Prostate gland (tissue), 2 donors: ENCODE measurements around the gene RCAN3. TPM values are rescaled to one million over a fixed set of nuclear protein-coding genes. Genes with fewer than 3 reads are reported as not detected.
"Not testable (repeated sequence)": the region's sequence is repeated elsewhere in the genome, so short reads cannot be mapped to it uniquely, and the experiment has no call there.

Experiments used
- DNase-seq: peaks from one replicate; pipeline ENCODE4 v3.0.0-alpha.2; 2019; ENCODE audit warnings: low spot score
- H3K27ac ChIP-seq, 2 donors: fragments of 200-600 bp; sonication (generic); 2 replicates each; pipeline ENCODE4 v1.5.1; 2017 to 2019
- H3K27me3 ChIP-seq: fragments of 200-600 bp; sonication (generic); replicated peaks from 2 replicates; pipeline ENCODE4 v1.5.1; 2019; ENCODE audit not compliant: insufficient read depth
- H3K36me3 ChIP-seq, 2 donors: fragments of 200-600 bp; sonication (generic); 1 replicate in 1 of 2; 2 replicates in 1 of 2; pipeline versions ENCODE4 v1.5.1 to v1.8.1; 2017 to 2019
- H3K4me1 ChIP-seq: fragments of 200-600 bp; sonication (generic); replicated peaks from 2 replicates; pipeline ENCODE4 v1.5.1; 2019
- H3K4me3 ChIP-seq, 2 donors: fragments of 200-600 bp; sonication (generic); 2 replicates each; pipeline ENCODE4 v1.5.1; 2017 to 2019
- H3K9me3 ChIP-seq: fragments of 200-600 bp; sonication (generic); 2 replicates; pipeline ENCODE4 v1.5.1; 2017
- CTCF ChIP-seq, 4 experiments: fragments of 200-600 bp in 2 of 4; fragments of 450-650 bp in 2 of 4; sonication (generic) in 2 of 4; IDR thresholded peaks; 1 replicate in 3 of 4; 2 replicates in 1 of 4; pipeline ENCODE4 v1.5.1; 2016 to 2019; ENCODE audit warnings: antibody characterized with exemption in 4 of 4, mild to moderate bottlenecking in 2 of 4, moderate library complexity in 2 of 4
- POLR2A ChIP-seq: fragments of 450-650 bp; IDR thresholded peaks from one replicate; pipeline ENCODE4 v1.6.1; 2016; ENCODE audit warnings: antibody characterized with exemption, mild to moderate bottlenecking
- POLR2AphosphoS5 ChIP-seq: sonication (generic); formaldehyde crosslinking; IDR thresholded peaks from one replicate; pipeline ENCODE4 v1.6.1; 2017; ENCODE audit warnings: antibody characterized with exemption
- WGBS: methylation state at CpG from one replicate; pipeline ENCODE4 v1.1.5; 2018; 5-methylcytosine and 5-hydroxymethylcytosine counted together
- intact Hi-C: fragments of 100-400 bp; cut with DNase I; formaldehyde crosslinking; loops from one replicate; pipeline ENCODE4 v1.14.2; 2022
- total RNA-seq, 2 donors: library from RNA; depleted of rRNA; stranded (reverse); fragments of >200 nt; gene quantifications; one replicate each; pipeline ENCODE4 v1.1.0, GENCODE V29; 2016

Gene RCAN3
- total RNA-seq, 2 donors from 2014 or later, result 50.8 to 238 TPM

- TF ChIP-seq POLR2AphosphoS5 (no peak), CTCF (IDR thresholded peaks at IDR 0.05) (no peak), POLR2A (no peak)
- no peaks in the 10 kb centered on the region for H3K36me3 ChIP-seq
- DNase-seq, result no peak
- intact Hi-C loops, result no loop called here
- 80% methylated on average over 2 of the region's 2 CpGs for WGBS
- no peaks in the 10 kb centered on the region for H3K9me3 ChIP-seq
- H3K4me1 ChIP-seq, result no peaks in the 10 kb centered on the region
- H3K27me3 ChIP-seq, result no peaks in the 10 kb centered on the region
- H3K27ac ChIP-seq, result no peak overlapping the region
- H3K4me3 ChIP-seq, result no peak overlapping the region
These were observed 26.1 kb downstream of the RCAN3 start for GRCh38 chr1:24528744-24529143.

- intact Hi-C loops, H3K4me3 ChIP-seq, H3K9me3 ChIP-seq, H3K4me1 ChIP-seq, H3K27me3 ChIP-seq, H3K36me3 ChIP-seq, H3K27ac ChIP-seq, DNase-seq: not testable (repeated sequence)
- 94% methylated on average over 7 of the region's 7 CpGs for WGBS
These were observed 26.7 kb downstream of the RCAN3 start for GRCh38 chr1:24529292-24529691.

GRCh38 chr1:24535021-24535424 lies 32.4 kb downstream of the RCAN3 start:
- no peak overlapping the region for H3K27ac ChIP-seq
- intact Hi-C loops, result no loop called here
- TF ChIP-seq POLR2A (no peak), POLR2AphosphoS5 (no peak), CTCF (IDR thresholded peaks at IDR 0.05) (no peak)
- no peaks in the 10 kb centered on the region for H3K27me3 ChIP-seq
- no peaks in the 10 kb centered on the region for H3K4me1 ChIP-seq
- 87% methylated on average over 21 of the region's 21 CpGs for WGBS
- DNase-seq, result no peak
- no peaks in the 10 kb centered on the region for H3K36me3 ChIP-seq
- H3K9me3 ChIP-seq, result no peaks in the 10 kb centered on the region
- H3K4me3 ChIP-seq, result no peak overlapping the region

- WGBS, result 91% methylated on average over 8 of the region's 8 CpGs
- H3K27ac ChIP-seq, result peak overlapping the region in 1 of 2 donors; percentile 2
These were observed 33.1 kb downstream of the RCAN3 start for GRCh38 chr1:24535778-24536177.

GRCh38 chr1:24536391-24536840 lies 33.8 kb downstream of the RCAN3 start:
- Histone ChIP-seq H3K9me3 (no peaks in the 10 kb centered on the region), H3K4me3 (no peak overlapping the region), H3K27me3 (no peaks in the 10 kb centered on the region), H3K36me3 (no peaks in the 10 kb centered on the region), H3K27ac (peak overlapping the region in 1 of 2 donors; percentile 2), H3K4me1 (peaks cover 4% of the 10 kb centered on the region)
- TF ChIP-seq POLR2A (no peak), POLR2AphosphoS5 (peak; percentile 8), CTCF (IDR thresholded peaks at IDR 0.05) (no peak)
- WGBS, result 39% methylated on average over 7 of the region's 7 CpGs
- intact Hi-C loops, result no loop called here
- DNase-seq, result no peak

More at GRCh38 chr1:24535778-24536177, 33.1 kb downstream of the RCAN3 start:
- no peaks in the 10 kb centered on the region for H3K36me3 ChIP-seq
- no peak for DNase-seq
- H3K9me3 ChIP-seq, result no peaks in the 10 kb centered on the region
- intact Hi-C loops, result no loop called here
- no peaks in the 10 kb centered on the region for H3K27me3 ChIP-seq
- no peak overlapping the region for H3K4me3 ChIP-seq
- H3K4me1 ChIP-seq, result no peaks in the 10 kb centered on the region
- TF ChIP-seq POLR2AphosphoS5, result no peak
- no peak for TF ChIP-seq CTCF (IDR thresholded peaks at IDR 0.05)
- TF ChIP-seq POLR2A, result no peak
